ENCODE data around the gene CNTROB.
"Not testable (repeated sequence)": the region's sequence is repeated elsewhere in the genome, so short reads cannot be mapped to it uniquely, and the experiment has no call there.

The CNTROB gene

DNA sequence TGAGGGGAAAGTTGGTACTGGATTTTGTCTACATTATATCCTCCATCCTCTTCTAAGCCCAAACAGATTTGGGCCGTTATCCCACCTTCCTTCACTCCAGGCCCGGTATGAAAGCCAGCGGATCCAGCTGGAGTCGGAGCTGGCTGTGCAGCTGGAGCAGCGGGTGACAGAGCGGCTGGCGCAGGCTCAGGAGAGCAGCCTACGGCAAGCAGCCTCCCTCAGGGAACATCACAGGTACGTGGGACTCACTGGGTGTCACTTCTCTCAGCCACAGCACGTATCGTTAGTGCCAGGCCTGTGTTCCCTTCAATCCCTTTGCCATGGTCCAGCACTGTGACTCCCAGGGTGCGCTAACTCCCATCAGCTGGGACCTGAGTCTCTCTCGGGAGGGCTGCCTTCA is 11.3 kb downstream of the CNTROB start:
- DNase-seq = no peak

- no peak for DNase-seq
Observed at GRCh38 chr17:7944326-7944725, 12.3 kb downstream of the CNTROB start.

DNA sequence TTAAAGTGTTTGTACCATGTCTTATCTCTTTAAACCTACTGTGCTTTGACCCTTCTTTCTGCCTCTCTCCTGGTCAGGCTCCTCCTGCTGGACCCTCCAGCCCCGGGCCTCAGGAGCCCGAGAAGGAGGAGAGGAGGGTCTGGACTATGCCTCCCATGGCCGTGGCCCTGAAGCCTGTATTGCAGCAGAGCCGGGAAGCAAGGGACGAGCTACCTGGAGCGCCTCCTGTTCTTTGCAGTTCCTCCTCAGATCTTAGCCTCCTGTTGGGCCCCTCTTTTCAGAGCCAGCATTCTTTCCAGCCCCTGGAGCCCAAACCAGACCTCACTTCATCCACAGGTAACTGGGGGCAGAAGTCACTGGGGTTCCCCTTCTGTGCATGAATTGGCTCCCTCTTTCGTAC is 13.6 kb downstream of the CNTROB start:
- no peak for DNase-seq

- DNase-seq = no peak
Observed at GRCh38 chr17:7946441-7946840, 14.4 kb downstream of the CNTROB start.

- no peak for DNase-seq
Observed at GRCh38 chr17:7947651-7948050, 15.6 kb downstream of the CNTROB start.

DNA sequence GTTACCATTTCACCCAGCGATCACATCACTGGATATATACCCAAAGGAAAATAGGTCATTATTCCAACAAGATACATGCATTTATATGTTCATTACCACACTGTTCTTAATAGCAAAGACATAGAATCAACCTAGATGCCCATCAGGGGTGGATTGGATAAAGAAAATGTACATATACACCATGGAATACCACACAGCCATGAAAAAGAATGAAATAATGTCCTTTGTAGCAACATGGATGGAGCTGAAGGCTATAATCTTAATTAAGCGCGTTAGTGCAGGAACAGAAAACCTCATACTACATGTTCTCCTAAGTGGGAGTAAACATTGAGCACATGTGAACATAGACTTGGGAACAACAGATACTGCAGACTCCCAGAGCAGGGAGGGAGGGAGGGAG is 18.6 kb downstream of the CNTROB start:
- no peak for DNase-seq

- DNase-seq = no peak
Observed at GRCh38 chr17:7951143-7951792, 19.3 kb downstream of the CNTROB start.

GRCh38 chr17:7953266-7953665 is 21.3 kb downstream of the CNTROB start:
- DNase-seq = not testable (repeated sequence)

DNA sequence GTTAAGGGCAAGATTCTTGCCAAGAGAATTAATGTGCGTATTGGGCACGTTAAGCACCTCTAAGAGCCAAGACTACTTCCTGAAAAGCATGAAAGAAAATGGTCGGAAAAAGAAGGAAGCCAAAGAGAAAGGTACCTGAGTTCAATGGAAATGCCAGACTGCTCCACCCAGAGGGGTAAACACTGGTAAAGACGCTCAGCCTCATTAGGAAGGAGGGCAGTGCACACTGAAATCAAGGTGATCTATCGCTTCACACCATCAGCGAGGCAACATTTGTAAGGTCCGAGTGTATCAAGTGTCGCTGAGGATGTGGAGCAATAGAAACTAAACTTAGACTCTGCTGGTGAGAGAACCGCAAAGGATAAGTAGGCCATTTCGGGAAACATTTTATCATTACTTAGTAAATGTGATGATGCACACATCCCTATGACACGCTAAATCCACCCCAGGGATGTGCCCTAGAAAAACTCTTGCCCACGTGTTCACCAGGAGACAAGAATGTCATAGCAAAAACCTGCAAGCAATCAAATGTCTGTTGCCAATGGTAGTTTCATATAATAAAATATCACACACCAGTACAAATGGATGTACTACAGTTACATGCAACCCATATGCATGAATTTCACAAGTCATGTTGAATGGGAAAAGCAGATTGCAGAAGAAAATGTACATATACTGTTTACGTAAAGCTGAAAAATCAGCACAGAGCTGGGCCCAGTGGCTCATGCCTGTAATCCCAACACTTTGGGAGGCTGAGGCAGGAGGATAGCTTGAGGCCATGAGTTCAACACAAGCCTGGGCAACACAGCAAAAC is 23.6 kb downstream of the CNTROB start:
- DNase-seq = no peak

GRCh38 chr17:7956228-7956965 is 24.4 kb downstream of the CNTROB start:
- DNase-seq = no peak

GRCh38 chr17:7959503-7960253 is 27.7 kb downstream of the CNTROB start:
- DNase-seq = no peak

DNA sequence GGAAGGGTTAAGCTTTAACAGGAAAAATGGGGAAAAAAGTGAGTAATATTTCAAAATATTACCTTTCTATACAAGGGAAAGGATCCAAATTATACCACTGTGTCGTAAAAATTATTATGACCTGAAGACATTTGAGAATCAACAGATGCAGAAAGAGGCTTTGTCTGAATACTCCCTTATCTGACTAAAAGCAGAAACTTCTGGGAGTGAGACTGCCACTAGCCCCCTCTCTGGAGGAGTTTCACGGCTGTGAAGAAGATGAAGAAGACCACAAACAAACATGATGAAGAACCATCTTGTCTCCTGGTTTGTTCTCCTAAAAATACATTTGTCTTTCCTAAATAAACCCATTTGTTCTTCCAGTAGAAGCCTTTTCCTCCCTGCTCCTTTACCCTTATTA is 29.4 kb downstream of the CNTROB start:
- no peak for DNase-seq

- DNase-seq = no peak
Observed at GRCh38 chr17:7967751-7968150, 35.7 kb downstream of the CNTROB start.

DNA sequence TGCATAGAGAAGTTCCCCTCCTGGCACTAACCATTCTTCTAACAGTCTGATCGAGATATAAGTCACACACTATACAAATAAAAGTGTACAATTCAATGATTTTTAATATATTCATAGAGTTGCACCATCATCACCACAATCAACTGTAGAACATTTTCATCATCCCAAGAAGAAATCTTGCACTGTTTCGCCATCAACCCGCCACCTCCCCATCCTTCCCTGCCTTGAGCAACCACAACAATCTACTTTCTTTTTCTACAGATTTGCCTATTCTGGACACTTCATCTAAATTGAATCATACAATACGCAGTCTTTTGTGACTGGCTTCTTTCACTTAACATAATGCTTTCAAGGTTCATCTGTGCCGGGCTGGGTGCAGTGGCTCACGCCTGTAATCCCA is 37.4 kb downstream of the CNTROB start:
- no peak for DNase-seq

DNA sequence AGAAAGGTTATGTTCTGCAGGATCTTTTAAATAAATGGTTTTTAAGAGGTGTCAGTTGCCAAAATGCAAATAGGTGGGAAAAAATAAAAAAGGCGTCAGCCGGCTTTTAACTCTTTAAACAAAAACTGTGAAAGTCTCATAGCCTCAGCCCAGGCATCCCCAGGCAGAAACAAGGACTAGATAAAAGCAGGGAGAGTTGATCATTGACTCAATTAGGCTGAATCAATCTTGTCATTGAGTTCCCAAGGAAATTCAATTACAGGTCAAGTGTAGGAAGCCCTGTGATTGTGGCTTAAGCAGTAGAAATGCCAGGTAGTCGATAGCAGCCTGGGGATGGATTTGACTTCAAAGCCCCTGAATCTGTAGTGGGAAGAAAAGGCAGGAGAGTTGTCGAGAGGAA is 39.6 kb downstream of the CNTROB start:
- DNase-seq = no peak

GRCh38 chr17:7972131-7972785 is 40.3 kb downstream of the CNTROB start:
- no peak for DNase-seq

GRCh38 chr17:7974638-7975131 is 42.7 kb downstream of the CNTROB start:
- DNase-seq = no peak

- DNase-seq = no peak
Observed at GRCh38 chr17:7977039-7977438, 45.0 kb downstream of the CNTROB start.

DNA sequence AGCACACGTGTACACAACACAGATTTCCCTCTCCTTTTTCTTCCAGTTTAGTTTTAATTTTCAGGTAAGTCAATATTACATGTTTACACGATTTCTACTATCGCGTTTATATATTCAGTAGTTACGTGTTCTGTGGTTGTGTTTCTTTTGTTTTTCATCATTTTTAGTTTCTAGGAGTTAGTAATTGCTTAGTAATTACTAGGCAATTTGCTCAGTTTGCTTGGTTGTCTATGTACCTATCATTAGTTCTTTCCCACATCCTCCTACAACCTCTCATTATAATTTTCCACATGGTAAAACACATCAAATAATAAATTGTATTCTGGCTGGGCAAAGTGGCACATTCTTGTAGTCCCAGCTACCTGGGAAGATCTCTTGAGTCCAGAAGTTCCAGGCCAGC is 45.8 kb downstream of the CNTROB start:
- no peak for DNase-seq

- DNase-seq = no peak
Observed at GRCh38 chr17:7982173-7982572, 50.2 kb downstream of the CNTROB start.

GRCh38 chr17:7982666-7983065 is 50.7 kb downstream of the CNTROB start:
- DNase-seq = no peak

DNA sequence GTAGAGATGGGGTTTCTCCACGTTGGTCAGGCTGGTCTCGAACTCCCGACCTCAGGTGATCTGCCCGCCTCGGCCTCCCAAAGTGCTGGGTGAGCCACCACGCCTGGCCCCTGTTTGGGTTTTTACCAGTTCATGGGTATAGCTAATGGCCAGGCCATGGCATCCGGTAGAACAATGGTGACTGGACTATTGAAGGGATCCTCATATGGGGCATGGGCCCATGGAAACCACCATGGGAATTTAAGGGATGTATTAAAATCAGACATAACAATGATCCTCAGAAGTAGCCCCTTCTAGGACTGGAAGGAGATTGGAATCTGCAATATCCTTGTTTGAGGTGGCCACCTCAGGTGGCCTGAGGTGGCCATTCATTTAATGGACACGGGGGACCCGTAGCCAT is 52.9 kb downstream of the CNTROB start:
- DNase-seq = no peak

All from NCI-H2081 treated with DMSO at 0.1 percent for 48 hours (cell line).